C4-2B (cell line): ENCODE measurements around the gene MEGF11.

Experiments used
- H3K27ac ChIP-seq: fragments of 450-650 bp; 2 replicates; pipeline ENCODE4 v1.5.1; 2017
- ZFX ChIP-seq: fragments of 450-650 bp; IDR thresholded peaks from 2 replicates; pipeline ENCODE4 v1.6.1; 2017
- TF ChIP-seq, protein P1 (sequence below): fragments of 450-650 bp; conservative IDR thresholded peaks from 2 replicates; pipeline ENCODE4 v1.5.1; 2017; ENCODE audit warnings: mild to moderate bottlenecking

Gene MEGF11

DNA sequence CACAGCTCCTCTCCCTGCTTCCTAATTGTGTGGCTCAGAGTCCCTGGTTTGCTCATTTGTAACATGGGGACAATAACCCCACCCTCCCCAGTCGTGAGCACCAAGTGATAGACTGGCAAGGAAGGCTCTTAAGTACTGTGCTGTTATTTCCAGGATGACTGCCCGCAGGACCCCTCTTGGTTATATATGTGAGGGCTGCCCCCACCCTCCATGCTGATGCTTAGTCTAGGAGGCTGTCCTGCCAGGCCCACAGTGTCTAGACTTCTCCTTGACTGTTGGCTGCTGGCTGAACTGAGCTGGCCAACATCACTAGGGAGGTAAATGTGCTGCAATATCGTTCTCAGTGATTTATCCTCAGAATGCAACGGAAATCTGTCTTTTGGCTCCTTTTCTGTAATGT is 339.2 kb downstream of the MEGF11 start:
- no peak overlapping the region for H3K27ac ChIP-seq
- TF ChIP-seq ZFX: no peak
- TF ChIP-seq, protein P1, sequence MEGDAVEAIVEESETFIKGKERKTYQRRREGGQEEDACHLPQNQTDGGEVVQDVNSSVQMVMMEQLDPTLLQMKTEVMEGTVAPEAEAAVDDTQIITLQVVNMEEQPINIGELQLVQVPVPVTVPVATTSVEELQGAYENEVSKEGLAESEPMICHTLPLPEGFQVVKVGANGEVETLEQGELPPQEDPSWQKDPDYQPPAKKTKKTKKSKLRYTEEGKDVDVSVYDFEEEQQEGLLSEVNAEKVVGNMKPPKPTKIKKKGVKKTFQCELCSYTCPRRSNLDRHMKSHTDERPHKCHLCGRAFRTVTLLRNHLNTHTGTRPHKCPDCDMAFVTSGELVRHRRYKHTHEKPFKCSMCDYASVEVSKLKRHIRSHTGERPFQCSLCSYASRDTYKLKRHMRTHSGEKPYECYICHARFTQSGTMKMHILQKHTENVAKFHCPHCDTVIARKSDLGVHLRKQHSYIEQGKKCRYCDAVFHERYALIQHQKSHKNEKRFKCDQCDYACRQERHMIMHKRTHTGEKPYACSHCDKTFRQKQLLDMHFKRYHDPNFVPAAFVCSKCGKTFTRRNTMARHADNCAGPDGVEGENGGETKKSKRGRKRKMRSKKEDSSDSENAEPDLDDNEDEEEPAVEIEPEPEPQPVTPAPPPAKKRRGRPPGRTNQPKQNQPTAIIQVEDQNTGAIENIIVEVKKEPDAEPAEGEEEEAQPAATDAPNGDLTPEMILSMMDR: no peak

DNA sequence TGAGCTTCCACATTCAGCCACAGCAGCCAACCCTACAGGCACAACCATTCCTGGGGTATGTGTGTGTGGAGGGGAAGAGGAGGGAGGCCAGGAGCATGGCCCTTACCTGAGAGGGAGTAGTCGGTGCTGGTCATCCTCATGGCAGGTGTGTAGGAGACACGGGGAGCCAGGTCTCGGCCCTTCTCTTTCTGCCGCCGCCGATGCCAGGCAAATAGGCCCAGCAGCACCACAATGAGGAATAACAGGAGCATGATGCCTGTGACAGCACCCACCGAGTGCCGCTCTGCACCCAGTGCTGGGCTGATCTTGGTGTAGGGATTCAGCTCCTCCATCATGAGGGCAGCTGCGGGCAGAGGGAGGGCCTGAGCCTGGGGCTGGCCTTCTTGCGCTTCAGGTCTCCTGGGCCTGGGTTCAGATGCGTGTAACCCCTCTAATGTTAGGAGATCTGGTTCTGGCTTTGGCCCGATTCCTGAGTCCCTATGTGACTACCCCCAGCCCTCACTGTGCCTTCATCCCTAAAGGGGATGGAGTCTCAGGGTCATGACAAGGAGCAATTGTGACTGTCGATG is 339.8 kb downstream of the MEGF11 start:
- no peak for TF ChIP-seq ZFX
- TF ChIP-seq, protein P1: no peak

DNA sequence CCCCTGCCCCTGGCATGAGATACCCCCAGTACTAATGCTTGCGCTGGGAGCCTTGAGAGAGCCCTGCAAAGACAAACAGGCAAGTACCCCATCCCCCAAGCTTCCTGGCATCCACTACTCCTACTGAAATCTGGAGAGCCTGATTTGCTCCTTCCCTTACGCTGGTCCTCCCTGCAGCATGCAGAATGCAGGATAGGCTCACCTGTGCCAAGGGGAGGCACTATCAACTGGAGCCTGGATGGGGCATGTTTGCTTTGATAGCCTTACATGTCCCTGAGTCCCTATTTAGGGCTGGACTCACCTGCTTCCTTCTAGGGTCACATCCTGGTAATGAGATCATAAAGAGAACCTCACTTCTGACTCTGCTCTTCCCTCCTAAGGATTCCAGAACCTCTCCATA is 341.3 kb downstream of the MEGF11 start:
- TF ChIP-seq, protein P1: no peak
- no peak for TF ChIP-seq ZFX
- H3K27ac ChIP-seq: no peak overlapping the region

More for the DNA sequence above, 339.8 kb downstream of the MEGF11 start:
- H3K27ac ChIP-seq: no peak overlapping the region

DNA sequence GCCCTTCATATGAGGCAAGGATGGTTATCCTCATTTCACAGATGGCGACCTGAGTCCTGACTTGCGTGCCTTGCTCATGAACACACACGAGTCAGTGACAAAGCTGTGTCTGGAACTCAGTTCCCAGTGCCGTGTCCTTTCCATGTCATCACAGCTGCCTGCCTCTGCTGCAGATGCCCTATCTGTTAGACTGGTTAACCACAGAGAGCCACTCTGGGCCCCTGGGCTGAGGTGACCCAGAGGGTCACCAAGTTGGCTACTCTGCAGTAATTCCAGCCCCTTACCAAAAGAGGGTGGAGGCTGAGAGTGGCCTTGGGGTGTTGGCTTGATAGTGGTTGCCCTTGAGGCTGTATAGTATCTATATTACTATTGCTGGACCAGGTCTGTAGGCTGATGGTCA is 343.2 kb downstream of the MEGF11 start:
- no peak overlapping the region for H3K27ac ChIP-seq
- TF ChIP-seq, protein P1: no peak
- TF ChIP-seq ZFX: no peak

DNA sequence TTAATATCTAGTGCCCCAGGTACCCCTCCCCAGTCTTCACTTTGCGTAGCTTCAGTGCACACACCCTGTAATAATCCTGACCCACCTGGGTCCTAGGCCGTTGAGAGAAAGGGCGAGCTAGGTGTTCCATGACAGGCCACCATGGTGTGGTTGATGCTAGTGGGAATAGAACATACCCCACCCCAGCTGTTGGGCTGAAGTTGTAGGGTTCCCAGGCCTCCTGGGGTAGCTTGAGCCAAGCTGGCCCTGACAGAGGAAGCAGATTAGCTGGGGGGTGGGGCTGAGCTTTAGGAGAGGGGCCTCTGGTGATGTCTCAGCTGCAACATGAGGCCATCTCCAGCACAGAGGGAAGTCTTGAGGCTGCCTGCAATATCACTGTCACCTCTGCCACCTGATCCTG is 343.7 kb downstream of the MEGF11 start:
- no peak for TF ChIP-seq ZFX
- TF ChIP-seq, protein P1: no peak

DNA sequence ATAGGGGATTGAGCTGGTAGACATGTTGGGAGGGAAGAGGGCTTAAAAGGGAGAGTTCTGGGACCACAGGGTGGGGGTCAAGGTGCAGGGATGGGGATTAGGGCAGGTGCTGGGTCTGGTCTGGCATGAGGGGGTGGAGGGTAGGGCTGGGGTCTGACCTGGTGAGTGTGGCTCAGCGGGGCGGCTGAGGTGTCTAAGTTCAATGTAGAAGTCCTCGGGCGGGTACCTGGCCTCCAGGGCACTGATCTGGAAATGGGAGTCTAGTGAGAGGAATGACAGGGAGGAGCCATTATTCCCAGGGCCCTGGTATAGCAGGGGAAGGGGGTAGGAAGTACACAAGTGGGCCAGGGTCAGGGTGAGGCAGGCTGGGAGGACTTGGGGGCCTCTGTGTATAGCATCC is 344.7 kb downstream of the MEGF11 start:
- TF ChIP-seq ZFX: no peak
- no peak overlapping the region for H3K27ac ChIP-seq

More for the DNA sequence above, 343.7 kb downstream of the MEGF11 start:
- H3K27ac ChIP-seq: no peak overlapping the region

DNA sequence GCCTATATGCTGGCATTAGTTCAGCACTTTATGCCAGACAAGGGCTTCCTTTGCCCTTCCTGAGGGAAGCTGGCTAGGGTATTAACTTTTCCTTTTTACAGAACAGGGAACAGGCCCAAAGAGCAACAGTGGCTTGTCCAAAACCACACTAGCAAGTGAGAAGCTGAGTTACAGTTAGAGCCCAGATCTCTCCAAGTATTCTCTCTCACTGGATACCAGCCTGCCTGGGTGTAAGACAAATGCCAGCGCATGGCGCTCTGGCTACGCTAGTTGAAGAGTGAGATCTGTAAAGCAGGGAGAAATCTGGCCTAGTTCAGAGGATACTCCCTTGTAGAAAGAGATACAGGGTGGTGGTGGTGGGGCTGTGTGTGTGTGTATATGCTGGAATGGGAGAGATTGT is 345.9 kb downstream of the MEGF11 start:
- no peak overlapping the region for H3K27ac ChIP-seq
- TF ChIP-seq, protein P1: no peak
- no peak for TF ChIP-seq ZFX

DNA sequence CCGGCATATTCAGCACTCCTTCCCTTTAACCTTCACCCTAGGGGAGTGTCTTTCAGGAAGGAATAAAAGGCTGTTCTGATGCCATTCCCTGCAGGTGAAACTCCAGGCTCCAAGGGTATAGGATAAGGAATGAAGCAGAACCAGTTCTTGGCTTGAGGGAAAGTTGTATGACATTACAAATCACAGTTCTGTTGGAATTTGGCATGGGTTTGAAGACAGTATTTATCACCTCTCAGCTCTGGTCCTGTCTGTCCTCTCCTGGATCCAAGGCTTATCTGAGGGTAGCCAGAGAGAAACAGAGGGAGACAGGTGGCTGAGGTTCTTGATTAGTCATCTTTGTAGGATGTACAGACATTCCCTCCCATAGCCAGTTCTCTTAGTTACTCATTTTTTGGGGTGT is 347.2 kb downstream of the MEGF11 start:
- TF ChIP-seq, protein P1: no peak
- no peak for TF ChIP-seq ZFX
- H3K27ac ChIP-seq: no peak overlapping the region
